ENCODE results near the gene IL10RB.

- TF ChIP-seq ZNF326 (CRISPR knock-in tag; IDR thresholded peaks at IDR 0.05; ENCODE audit: borderline replicate concordance) (no peak), TCF12 (IDR thresholded peaks at IDR 0.05) (no peak), TCF12 (CRISPR knock-in tag; IDR thresholded peaks at IDR 0.05) (no peak), IRF2 (CRISPR knock-in tag; IDR thresholded peaks at IDR 0.05) (no peak), PRDM10 (CRISPR knock-in tag; IDR thresholded peaks at IDR 0.05; ENCODE audit: low read depth) (no peak), SUZ12 (IDR thresholded peaks at IDR 0.05; ENCODE audit: low read depth, low read length) (no peak), ZKSCAN5 (CRISPR knock-in tag; IDR thresholded peaks at IDR 0.05) (no peak), POLR2A (IDR thresholded peaks at IDR 0.05; ENCODE audit: insufficient read depth in 1 of 2, low read depth in 2 of 2, low read length in 2 of 2) (no peak), YEATS2 (CRISPR knock-in tag; IDR thresholded peaks at IDR 0.05; ENCODE audit: borderline replicate concordance) (no peak), YY1 (IDR thresholded peaks at IDR 0.05; ENCODE audit: insufficient read depth, insufficient replicate concordance, low read depth, low read length) (no peak), RARG (CRISPR knock-in tag; IDR thresholded peaks at IDR 0.05; ENCODE audit: low read depth) (no peak), POLR2G (IDR thresholded peaks at IDR 0.05; ENCODE audit: low read depth, low read length) (no peak)
- TF ChIP-seq, protein P1, sequence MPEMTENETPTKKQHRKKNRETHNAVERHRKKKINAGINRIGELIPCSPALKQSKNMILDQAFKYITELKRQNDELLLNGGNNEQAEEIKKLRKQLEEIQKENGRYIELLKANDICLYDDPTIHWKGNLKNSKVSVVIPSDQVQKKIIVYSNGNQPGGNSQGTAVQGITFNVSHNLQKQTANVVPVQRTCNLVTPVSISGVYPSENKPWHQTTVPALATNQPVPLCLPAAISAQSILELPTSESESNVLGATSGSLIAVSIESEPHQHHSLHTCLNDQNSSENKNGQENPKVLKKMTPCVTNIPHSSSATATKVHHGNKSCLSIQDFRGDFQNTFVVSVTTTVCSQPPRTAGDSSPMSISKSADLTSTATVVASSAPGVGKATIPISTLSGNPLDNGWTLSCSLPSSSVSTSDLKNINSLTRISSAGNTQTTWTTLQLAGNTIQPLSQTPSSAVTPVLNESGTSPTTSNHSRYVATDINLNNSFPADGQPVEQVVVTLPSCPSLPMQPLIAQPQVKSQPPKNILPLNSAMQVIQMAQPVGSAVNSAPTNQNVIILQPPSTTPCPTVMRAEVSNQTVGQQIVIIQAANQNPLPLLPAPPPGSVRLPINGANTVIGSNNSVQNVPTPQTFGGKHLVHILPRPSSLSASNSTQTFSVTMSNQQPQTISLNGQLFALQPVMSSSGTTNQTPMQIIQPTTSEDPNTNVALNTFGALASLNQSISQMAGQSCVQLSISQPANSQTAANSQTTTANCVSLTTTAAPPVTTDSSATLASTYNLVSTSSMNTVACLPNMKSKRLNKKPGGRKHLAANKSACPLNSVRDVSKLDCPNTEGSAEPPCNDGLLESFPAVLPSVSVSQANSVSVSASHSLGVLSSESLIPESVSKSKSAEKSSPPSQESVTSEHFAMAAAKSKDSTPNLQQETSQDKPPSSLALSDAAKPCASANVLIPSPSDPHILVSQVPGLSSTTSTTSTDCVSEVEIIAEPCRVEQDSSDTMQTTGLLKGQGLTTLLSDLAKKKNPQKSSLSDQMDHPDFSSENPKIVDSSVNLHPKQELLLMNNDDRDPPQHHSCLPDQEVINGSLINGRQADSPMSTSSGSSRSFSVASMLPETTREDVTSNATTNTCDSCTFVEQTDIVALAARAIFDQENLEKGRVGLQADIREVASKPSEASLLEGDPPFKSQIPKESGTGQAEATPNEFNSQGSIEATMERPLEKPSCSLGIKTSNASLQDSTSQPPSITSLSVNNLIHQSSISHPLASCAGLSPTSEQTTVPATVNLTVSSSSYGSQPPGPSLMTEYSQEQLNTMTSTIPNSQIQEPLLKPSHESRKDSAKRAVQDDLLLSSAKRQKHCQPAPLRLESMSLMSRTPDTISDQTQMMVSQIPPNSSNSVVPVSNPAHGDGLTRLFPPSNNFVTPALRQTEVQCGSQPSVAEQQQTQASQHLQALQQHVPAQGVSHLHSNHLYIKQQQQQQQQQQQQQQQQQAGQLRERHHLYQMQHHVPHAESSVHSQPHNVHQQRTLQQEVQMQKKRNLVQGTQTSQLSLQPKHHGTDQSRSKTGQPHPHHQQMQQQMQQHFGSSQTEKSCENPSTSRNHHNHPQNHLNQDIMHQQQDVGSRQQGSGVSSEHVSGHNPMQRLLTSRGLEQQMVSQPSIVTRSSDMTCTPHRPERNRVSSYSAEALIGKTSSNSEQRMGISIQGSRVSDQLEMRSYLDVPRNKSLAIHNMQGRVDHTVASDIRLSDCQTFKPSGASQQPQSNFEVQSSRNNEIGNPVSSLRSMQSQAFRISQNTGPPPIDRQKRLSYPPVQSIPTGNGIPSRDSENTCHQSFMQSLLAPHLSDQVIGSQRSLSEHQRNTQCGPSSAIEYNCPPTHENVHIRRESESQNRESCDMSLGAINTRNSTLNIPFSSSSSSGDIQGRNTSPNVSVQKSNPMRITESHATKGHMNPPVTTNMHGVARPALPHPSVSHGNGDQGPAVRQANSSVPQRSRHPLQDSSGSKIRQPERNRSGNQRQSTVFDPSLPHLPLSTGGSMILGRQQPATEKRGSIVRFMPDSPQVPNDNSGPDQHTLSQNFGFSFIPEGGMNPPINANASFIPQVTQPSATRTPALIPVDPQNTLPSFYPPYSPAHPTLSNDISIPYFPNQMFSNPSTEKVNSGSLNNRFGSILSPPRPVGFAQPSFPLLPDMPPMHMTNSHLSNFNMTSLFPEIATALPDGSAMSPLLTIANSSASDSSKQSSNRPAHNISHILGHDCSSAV (CRISPR knock-in tag; IDR thresholded peaks at IDR 0.05; ENCODE audit: borderline replicate concordance) = no peak
- TF ChIP-seq, protein P2, sequence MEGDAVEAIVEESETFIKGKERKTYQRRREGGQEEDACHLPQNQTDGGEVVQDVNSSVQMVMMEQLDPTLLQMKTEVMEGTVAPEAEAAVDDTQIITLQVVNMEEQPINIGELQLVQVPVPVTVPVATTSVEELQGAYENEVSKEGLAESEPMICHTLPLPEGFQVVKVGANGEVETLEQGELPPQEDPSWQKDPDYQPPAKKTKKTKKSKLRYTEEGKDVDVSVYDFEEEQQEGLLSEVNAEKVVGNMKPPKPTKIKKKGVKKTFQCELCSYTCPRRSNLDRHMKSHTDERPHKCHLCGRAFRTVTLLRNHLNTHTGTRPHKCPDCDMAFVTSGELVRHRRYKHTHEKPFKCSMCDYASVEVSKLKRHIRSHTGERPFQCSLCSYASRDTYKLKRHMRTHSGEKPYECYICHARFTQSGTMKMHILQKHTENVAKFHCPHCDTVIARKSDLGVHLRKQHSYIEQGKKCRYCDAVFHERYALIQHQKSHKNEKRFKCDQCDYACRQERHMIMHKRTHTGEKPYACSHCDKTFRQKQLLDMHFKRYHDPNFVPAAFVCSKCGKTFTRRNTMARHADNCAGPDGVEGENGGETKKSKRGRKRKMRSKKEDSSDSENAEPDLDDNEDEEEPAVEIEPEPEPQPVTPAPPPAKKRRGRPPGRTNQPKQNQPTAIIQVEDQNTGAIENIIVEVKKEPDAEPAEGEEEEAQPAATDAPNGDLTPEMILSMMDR (CRISPR knock-in tag; IDR thresholded peaks at IDR 0.05) = no peak
These were observed 19.9 kb downstream of the IL10RB start for GRCh38 chr21:33286076-33286475.
